Astrocyte of the spinal cord (primary cell): ENCODE measurements around the gene FTCDNL1.

ENCODE experiments used
- DNase-seq: peaks from one replicate; pipeline ENCODE4 v3.0.0; 2011; ENCODE audit warnings: low read depth, low spot score
- H3K4me3 ChIP-seq: 2 replicates; pipeline ENCODE4 v1.5.1; 2011; ENCODE audit warnings: low read depth, mild to moderate bottlenecking, low read length, moderate library complexity
- in situ Hi-C: cut with HindIII; loops from 2 replicates; pipeline ENCODE4 v1.10.0; 2017; ENCODE audit warnings: low sequenced_read_pairs
- TF ChIP-seq, protein P1 (sequence below): IDR thresholded peaks from 2 replicates; pipeline ENCODE4 v1.5.1; 2012; ENCODE audit warnings: low read depth, mild to moderate bottlenecking, low read length, inconsistent platforms

FTCDNL1 gene

DNA sequence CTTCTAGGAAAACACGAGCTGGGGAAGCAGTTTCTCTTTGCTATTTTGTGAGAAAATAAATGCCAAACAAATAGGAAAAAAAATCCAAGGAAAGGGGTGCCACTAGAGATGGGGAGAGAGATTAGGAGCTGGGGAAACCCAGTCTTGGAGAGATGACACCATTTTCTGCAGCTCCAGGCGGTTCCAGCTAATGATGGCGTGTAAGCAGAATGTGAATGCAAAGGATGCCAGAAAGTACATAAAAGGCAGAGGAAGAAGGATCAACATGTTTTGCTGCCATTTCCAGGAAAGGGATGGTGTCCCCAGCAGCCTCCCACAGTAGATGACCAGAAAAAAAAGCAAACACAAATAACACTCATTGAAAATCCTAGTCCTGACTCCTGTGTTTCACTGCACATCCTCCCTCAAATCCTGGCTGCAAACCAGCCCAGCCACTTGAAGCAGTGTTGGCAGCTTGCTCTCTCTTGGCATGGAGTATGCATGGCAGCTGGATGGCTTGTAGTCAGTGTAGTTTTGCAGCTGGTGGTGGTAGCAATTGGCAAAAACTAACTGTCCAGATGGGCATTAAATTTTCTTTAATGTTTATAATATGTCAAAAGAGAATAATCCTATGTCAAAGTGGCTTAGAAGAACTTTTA, 93.6 kb downstream of the FTCDNL1 start:
- DNase-seq, result peak; percentile 38
- TF ChIP-seq, protein P1, sequence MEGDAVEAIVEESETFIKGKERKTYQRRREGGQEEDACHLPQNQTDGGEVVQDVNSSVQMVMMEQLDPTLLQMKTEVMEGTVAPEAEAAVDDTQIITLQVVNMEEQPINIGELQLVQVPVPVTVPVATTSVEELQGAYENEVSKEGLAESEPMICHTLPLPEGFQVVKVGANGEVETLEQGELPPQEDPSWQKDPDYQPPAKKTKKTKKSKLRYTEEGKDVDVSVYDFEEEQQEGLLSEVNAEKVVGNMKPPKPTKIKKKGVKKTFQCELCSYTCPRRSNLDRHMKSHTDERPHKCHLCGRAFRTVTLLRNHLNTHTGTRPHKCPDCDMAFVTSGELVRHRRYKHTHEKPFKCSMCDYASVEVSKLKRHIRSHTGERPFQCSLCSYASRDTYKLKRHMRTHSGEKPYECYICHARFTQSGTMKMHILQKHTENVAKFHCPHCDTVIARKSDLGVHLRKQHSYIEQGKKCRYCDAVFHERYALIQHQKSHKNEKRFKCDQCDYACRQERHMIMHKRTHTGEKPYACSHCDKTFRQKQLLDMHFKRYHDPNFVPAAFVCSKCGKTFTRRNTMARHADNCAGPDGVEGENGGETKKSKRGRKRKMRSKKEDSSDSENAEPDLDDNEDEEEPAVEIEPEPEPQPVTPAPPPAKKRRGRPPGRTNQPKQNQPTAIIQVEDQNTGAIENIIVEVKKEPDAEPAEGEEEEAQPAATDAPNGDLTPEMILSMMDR, result no peak
- no peak overlapping the region for H3K4me3 ChIP-seq
- in situ Hi-C loops, result no loop called here

DNA sequence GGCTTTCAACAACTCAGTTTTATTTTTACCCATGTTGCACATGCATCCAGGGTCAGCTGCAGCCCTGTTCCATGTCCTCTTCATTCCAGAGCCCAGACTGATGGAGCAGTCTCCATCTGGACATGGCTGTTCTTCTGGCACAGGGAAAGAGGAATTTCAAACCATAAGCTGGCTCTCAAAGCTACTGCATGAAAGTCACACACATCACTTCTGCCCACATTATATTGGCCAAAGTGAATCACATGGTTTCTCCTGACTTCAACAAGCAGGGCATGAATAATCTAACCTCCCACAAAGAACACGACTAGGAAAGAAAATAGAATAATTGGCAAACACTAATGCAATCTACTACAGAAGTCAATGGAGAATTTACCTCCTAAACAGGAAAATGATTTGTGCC, 94.2 kb downstream of the FTCDNL1 start:
- DNase-seq, result no peak
- TF ChIP-seq, protein P1, result no peak
- H3K4me3 ChIP-seq, result no peak overlapping the region
- in situ Hi-C loops, result no loop called here

DNA sequence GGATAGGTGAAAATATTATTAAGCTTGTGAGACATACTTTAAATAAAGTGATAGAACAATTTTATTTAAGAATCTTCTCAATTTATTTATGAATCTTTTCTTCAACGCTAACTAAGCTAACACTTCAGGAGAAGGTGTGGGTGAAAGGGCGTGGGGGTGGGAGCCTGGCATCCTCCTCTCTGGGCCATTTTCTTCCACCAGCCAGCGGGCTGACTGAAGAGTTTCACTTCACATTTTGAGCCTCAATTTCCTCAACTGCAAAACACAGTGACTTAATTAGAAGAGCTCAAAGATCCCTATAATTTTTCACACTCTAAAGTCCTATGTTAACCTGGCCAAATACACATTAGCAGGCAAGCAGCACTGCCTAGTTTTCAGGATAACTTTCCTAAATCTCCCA, 94.8 kb downstream of the FTCDNL1 start:
- in situ Hi-C loops, result no loop called here
- no peak for DNase-seq
- H3K4me3 ChIP-seq, result no peak overlapping the region
- TF ChIP-seq, protein P1, result no peak

DNA sequence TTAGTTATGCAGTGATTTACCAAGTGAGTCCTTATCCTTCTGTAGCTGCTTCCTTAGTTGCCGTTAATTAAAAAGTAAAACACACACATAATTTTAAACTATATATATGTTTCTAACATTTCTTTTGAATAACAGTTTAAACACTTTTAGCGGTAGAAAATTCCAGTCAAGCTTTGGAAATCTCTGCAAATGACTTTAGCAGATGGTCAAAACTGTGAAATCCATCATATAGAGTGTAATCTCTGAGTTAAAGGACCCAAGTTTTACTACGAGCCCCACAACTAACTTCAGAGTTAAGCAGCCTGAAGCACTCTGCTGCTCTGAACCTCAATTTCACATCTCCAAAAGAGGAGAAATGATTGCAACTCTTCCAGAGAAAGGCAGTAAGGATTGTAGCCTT, 96.2 kb downstream of the FTCDNL1 start:
- H3K4me3 ChIP-seq, result no peak overlapping the region
- in situ Hi-C loops, result no loop called here
- DNase-seq, result no peak
- TF ChIP-seq, protein P1, result no peak

DNA sequence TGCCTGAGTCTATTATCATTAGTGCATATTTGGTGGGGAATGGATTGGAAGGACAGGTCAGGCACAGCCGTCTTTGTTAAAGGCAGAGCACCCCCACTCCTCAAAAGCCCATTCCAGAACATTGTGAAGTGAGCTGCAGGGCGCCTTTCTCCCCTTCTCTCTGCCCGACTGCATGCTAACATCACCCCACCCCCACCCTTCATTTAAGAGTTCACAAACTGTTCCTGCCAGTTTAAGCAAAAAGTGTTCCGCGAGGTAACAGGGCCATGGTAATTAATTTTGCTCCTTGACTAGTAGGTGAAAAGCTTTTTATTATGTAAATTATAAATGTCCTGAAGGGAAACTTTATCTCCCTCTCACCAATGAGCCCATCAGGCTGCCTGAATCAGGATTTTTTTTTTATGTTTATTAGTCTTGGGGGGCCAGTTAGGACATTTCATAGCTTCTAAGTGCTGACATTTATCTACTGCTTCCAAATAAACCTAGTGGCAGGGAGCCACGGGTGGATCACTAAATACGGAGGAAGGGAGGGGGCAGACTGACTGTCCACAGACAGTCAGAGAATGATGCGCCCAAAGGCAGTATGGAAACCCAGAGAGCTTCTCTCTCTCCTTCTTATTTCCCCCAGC, 99.4 kb downstream of the FTCDNL1 start:
- H3K4me3 ChIP-seq, result no peak overlapping the region
- DNase-seq, result no peak
- in situ Hi-C loops, result no loop called here
- TF ChIP-seq, protein P1, result no peak

DNA sequence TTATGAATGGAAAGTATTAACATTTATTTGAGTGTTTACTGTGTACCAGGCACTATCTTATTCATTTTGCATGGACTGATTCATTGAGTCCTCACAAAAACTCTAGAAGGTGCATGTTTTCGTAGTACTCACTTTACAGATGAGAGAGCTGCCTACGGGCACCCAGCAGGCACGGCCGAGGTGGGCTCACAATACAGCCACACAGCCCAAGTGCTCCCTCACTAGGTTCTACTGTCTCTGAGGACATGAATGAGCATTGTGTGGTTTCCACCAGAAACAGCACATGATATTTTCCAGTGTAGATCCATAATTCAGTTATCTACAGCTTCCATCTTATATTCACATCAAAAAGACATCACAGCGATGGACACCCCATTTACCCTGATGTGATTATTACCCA, 101.4 kb downstream of the FTCDNL1 start:
- in situ Hi-C loops, result no loop called here
- TF ChIP-seq, protein P1, result no peak
- no peak overlapping the region for H3K4me3 ChIP-seq
- no peak for DNase-seq
